HG02678 (cell line): ENCODE results near the gene C16orf92.
"Not testable (repeated sequence)": the region's sequence is repeated elsewhere in the genome, so short reads cannot be mapped to it uniquely, and the experiment has no call there.

Source experiments
- ATAC-seq: cut with Tn5 transposase; IDR thresholded peaks from one replicate; pipeline ENCODE4 v1.9.1; 2021; ENCODE audit warnings: mild to moderate bottlenecking, moderate library complexity; ENCODE audit not compliant: unreplicated experiment

The C16orf92 gene

GRCh38 chr16:30003670-30004423 is 19.2 kb upstream of the C16orf92 start:
- no peak for ATAC-seq

- ATAC-seq = no peak
Observed at GRCh38 chr16:30004424-30004776, 18.6 kb upstream of the C16orf92 start.

GRCh38 chr16:30004811-30005242 is 18.2 kb upstream of the C16orf92 start:
- ATAC-seq = no peak

GRCh38 chr16:30005341-30006094 is 17.5 kb upstream of the C16orf92 start:
- ATAC-seq = no peak

GRCh38 chr16:30006095-30006473 is 16.9 kb upstream of the C16orf92 start:
- no peak for ATAC-seq

- no peak for ATAC-seq
Observed at GRCh38 chr16:30006659-30007377, 16.2 kb upstream of the C16orf92 start.

- ATAC-seq = no peak
Observed at GRCh38 chr16:30007378-30007895, 15.6 kb upstream of the C16orf92 start.

GRCh38 chr16:30009085-30009862 is 13.7 kb upstream of the C16orf92 start:
- no peak for ATAC-seq

GRCh38 chr16:30009990-30010843 is 12.8 kb upstream of the C16orf92 start:
- no peak for ATAC-seq

GRCh38 chr16:30010844-30011713 is 11.9 kb upstream of the C16orf92 start, which contains the start of gene DOC2A:
Gene DOC2A (minus strand): TSS chr16:30011027. CDS start chr16:30010222, 805 bp downstream.
- no peak for ATAC-seq

GRCh38 chr16:30011714-30012504 is 11.1 kb upstream of the C16orf92 start:
- ATAC-seq = no peak

GRCh38 chr16:30012598-30012997 is 10.4 kb upstream of the C16orf92 start:
- not testable (repeated sequence) for ATAC-seq

- ATAC-seq = not testable (repeated sequence)
Observed at GRCh38 chr16:30015450-30015849, 7.5 kb upstream of the C16orf92 start.

GRCh38 chr16:30016555-30017276 is 6.3 kb upstream of the C16orf92 start:
- no peak for ATAC-seq

GRCh38 chr16:30017277-30017656 is 5.7 kb upstream of the C16orf92 start:
- no peak for ATAC-seq

- not testable (repeated sequence) for ATAC-seq
Observed at GRCh38 chr16:30017937-30018336, 5.1 kb upstream of the C16orf92 start.

GRCh38 chr16:30018731-30019158 is 4.3 kb upstream of the C16orf92 start:
- ATAC-seq = no peak
